HUDEP-2 (cell line): Measurements from ENCODE around the gene USF2.

Source experiments
- DNase-seq, 76 experiments: peaks; one replicate each; lab custom pipeline; 2025; ENCODE audit not compliant: unreplicated experiment in 76 of 76; lab: John Stamatoyannopoulos, UW

The USF2 gene

DNA sequence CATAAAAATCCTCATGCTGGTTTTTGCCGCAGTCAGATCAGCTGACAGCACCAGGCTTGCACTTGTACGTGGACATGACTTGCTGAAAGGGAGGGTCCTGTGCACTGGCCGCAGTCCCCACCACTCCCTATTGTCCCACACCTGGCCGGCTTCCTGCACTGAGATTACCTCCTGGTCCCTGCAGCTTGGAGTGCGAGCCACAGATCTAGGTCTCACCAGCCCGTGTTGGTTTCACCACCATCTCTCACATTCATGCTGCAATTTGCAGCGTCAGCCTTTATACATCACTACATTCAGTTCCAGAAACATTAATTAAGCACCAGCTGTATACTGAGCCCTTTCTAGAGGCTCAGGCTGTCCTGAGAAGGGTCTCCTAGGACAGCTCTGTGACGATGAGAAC, 45.3 kb downstream of the USF2 start:
- DNase-seq, result no peak

DNA sequence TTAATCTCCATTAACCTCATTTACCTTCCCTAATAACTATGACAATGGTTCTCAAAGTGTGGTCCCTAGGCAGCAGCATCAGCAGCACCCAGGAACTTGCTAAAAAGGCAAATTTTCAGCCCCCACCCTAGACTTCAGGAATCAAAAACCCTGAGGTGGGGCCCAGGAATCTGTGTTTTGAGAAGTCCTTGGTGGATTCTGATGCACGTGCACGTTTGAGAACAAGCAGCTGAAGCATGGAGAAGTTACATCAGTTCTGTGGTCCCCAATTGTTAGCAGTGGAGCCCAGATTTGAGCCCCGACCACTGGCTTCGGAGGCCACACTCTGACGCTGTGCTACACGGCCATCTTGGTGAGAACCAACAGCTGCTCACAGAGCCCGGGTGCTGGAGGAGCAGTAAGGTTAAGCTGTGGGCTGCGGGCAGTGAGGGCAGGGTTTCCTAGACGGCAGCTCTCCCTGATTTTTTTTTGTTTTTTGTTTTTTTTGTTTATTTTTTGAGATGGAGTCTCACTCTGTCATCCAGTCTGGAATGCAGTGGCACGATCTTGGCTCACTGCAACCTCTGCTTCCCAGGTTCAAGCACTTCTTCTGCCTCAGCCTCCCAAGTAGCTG, 46.2 kb downstream of the USF2 start:
- no peak for DNase-seq

DNA sequence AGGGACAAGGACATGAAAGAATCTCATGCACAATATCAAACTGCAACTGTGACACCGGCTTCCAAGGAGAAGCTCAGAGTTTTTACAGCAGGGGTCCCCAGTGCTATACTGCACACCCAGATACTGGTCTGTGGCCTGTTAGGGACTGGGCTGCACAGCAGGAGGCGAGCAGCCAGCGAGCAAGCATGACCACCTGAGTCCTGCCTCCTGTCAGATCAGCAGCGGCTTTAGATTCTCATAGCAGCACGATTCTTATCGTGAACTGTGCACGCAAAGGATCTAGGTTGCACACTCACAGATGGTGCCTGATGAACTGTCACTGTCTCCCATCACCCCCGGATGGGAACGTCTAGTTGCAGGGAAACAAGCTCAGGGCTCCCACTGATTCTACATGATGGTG, 47.1 kb downstream of the USF2 start:
- no peak for DNase-seq

DNA sequence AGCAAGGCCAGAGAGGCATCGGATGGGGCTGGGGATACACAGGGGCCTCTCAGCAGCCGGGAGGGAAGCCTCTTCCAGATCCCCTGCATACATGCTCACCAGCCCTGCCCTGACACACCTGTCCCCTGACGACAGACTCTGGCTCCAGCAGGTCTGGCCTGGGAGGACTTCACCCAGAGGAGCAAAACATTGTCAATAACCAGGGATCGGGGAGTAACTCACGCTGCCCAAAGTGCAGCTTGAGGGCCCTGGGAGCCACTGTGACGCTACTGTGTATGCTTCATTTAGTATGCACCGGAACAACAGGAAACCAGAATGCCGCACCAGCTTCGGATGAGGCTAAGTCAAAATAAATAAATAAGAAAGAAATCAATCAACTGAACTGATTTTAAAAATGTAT, 47.8 kb downstream of the USF2 start:
- no peak for DNase-seq

DNA sequence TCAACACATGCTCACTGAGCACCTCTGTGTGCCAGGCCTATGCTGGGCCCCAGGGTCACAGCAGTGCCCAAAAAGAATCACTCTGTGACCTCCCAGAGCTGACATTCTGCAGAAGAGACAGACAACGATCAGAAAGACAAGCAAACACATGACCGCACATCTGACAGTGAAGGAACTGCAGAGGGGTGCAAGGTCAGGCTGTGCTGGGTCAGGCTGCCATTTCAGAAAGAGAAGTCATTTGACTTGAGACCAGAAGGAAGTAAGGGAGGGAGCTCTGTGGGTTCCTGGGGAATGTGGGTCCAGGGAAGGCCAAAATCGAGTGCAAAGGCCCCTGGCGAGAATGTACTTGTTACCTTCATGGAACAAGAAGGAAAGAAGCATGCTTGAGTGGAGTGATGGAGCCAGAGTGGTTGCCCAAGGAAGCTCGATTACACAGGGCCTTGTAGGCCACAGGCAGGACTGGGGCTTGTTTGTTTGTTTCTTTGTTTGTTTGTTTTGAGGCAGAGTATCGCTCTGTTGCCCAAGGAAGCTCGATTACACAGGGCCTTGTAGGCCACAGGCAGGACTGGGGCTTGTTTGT, 48.8 kb downstream of the USF2 start:
- no peak for DNase-seq

DNA sequence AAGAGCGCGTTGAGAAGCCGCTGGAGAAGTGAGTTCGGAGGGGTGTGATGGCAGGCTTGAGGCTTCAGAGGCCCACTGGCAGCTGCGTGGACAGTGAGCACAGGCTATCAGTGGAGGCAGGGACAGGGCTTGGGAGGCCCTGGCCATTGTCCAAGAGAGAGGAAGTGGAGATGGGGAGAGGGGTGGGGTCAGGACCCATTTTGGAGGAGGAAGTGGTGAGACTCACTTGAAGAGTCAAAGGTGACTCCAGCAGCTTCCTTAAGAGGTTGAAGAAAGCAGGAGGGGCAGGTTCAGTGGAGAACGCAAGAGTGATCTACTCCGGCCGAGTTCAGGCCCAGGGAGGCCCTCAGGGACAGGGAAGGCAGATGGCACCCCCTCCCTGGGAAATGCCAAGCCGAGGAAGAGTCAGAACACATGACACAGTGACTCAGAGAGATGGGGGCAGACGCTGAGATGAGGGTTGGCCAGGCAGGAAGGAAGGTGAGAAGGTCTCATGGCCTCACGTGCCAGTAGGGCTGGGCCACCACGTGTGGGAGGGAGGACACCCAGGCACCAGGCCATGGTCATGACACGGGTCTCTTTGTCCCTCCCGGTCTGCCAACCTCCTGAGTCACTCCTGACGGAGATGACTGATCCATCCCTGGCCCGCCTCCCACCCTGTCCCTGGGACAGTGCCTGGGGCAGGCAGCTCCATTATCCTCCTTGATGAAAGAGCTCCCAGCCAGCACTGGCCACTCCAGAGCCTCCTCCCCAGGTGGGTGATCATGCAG, 50.1 kb downstream of the USF2 start:
- DNase-seq, result peak in 68 of 76 experiments; percentile 25 to 89 (median 74)

DNA sequence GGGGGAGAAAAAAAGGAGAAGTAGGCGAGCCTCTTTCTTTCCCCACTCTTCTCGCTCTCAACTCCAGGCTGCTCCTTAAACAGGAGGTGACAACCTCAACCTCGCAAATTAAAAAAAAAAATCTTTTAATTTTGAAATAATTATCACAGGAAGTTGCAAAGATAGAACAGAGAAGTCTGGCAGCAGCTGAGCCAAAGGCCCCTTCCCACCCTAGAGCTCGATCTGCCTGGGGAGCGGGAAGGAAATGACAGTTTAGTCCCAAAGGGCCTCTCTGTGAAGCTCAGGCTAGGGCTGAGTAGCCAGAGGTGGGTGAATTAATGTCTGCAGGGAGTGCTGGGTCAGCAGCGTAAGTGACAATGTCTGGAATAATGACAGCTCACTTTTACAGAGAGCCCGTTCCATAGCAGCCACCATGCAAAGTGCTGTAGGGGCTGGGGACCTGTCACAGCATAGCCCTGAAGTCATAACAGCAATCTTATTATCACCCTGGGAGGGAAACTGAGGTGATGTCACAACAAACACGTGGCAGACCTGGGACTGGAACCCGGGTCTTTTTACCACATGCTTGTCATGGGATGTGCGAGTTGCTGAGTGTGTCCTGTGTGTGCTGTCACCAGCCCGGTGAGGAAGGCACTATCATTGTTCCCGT, 51.4 kb downstream of the USF2 start:
- no peak for DNase-seq

DNA sequence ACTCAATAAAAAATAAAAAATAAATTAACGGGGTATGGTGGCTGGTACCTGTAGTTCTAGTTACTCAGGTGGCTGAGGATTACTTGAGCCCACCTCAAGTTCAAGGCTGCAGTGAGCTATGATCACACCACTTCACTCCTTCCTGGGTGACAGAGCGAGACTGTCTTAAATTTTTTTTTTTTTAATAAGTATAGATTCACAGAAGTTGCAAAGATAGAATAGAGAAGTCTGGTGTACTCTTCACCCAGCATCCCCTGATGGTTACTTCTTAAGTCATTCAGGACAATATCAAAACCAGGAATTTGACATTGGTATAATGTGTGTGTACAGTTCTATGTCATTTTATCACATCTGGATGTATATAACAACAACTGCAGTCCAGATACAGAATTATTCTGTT, 52.5 kb downstream of the USF2 start:
- DNase-seq, result no peak

DNA sequence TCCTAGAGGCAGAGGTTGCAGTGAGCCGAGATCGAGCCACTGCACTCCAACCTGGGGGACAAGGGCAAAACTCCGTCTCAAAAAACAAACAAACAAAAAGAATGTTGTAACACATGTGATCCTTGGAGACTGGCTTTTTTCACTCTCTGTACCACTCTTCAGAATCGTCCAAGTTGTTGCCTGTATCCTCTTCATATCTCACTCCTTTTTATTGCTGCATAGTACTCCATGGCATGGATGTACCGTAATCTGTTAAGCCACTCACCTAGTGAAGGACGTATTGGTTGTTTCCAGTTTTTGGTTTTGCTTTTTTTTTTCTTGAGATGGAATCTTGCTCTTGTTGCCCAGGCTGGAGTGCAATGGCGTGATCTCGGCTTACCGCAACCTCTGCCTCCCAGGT, 53.3 kb downstream of the USF2 start:
- no peak for DNase-seq

DNA sequence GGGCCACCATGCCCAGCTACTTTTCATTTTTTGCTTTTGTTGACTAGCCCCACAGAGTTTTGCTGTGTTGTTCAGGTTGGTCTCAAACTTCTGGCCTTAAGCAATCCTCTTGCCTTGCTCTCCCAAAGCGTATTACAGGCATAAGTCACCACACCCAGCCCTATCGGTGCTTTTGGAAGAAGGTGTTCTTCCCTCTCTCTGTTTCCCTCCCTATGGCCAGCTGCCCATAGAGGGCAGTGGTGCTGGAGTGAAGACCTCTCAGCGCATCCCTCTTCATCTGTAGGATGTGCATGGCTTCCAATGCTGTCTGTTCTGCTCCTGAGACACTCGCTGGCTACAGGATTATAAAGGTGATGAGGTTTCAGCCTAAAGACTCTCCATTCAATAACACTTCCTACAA, 58.9 kb downstream of the USF2 start:
- peak in 4 of 76 experiments; percentile 25 to 44 (median 26) for DNase-seq

DNA sequence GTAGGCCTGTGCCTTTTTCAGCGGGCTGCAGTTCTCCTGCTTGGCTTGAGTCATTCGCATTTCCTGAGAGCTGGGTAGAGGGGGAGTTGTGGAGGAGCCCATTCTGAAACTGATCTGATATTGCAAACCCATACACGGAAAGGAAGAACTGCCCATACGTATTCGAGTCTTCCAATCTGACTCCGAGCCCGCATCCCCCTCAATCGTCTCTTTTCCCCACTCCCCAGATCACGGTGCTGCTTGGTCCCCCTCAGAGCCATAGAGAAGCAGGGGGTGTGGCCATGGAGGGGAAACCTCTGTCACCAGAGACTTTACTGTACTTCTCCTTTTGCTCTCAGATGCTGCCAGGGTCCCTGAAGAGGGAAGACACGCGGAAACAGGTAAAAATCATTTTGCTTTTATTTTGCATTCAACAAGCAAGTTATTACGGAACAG, 60.1 kb downstream of the USF2 start, which contains the start of gene CD22:
CD22 (plus strand) TSS at position 337 of the 435 bp plus-strand sequence. CDS start 2,854 bp downstream, outside the sequence.
- DNase-seq, result no peak

DNA sequence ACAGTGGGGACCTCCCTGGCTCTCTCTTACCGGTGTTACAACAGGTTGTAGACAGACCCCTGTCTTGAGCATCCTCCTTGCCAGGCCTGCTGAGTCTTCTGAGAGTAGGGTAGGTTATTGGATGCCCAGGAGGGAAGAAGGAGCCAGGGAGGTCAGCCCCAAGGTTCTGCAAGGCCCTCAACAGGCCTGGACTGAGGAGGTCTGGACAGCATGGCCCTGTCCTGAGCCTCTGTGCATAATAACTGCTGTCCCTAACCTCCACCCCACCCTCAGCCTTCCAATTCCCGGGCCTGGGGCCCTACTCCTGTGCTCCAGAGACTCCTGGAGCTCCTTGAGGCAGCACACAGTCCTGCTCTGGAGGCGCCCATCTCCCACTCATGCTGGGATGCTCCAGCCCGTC, 60.6 kb downstream of the USF2 start:
- DNase-seq, result no peak
